GM12878 (cell line): ENCODE measurements around the gene ANKRD23. TPM values are rescaled to one million over a fixed set of nuclear protein-coding genes. Genes with fewer than 3 reads are reported as not detected.

Experiments used
- BHLHE40 ChIP-seq, 2 experiments: fragments of 450-650 bp in 1 of 2; IDR thresholded peaks; 2 replicates each; pipeline ENCODE4 v1.6.1; 2011 to 2017; ENCODE audit warnings: low read depth in 2 of 2, borderline replicate concordance in 1 of 2, improper control_type of control experiment in 1 of 2, low read length in 1 of 2, mild to moderate bottlenecking in 1 of 2
- BRCA1 ChIP-seq: IDR thresholded peaks from 2 replicates; pipeline ENCODE4 v1.6.1; 2011; ENCODE audit warnings: low read depth, low read length, improper control_type of control experiment
- CTCF ChIP-seq, 3 experiments: IDR thresholded peaks in 2 of 3; conservative IDR thresholded peaks in 1 of 3; 2 replicates each; pipeline ENCODE4 v1.5.1; 2011; ENCODE audit warnings: low read depth in 3 of 3, low read length in 3 of 3, mild to moderate bottlenecking in 3 of 3, control low read depth in 2 of 3, moderate library complexity in 2 of 3, inconsistent platforms in 1 of 3, mixed read lengths in 1 of 3; ENCODE audit not compliant: control insufficient read depth in 2 of 3, insufficient read depth in 1 of 3; ENCODE audit errors: extremely low read depth in 1 of 3
- ETV6 ChIP-seq, 2 experiments: fragments of 450-650 bp in 1 of 2; IDR thresholded peaks in 1 of 2; conservative IDR thresholded peaks in 1 of 2; 2 replicates each; pipeline ENCODE4 v1.6.1; 2014; ENCODE audit warnings: antibody characterized with exemption in 1 of 2, borderline replicate concordance in 1 of 2, low read depth in 1 of 2, mild to moderate bottlenecking in 1 of 2, moderate library complexity in 1 of 2
- IRF5 ChIP-seq: fragments of 450-650 bp; IDR thresholded peaks from 2 replicates; pipeline ENCODE4 v1.6.1; 2017; ENCODE audit warnings: borderline replicate concordance
- MEF2B ChIP-seq: fragments of 450-650 bp; IDR thresholded peaks from 2 replicates; pipeline ENCODE4 v1.6.1; 2018; ENCODE audit warnings: mild to moderate bottlenecking, moderate library complexity; ENCODE audit not compliant: partially characterized antibody, poor library complexity, severe bottlenecking
- NR2F1 ChIP-seq: fragments of 450-650 bp; conservative IDR thresholded peaks from 2 replicates; pipeline ENCODE4 v1.6.1; 2017; ENCODE audit warnings: mild to moderate bottlenecking
- NRF1 ChIP-seq: conservative IDR thresholded peaks from 2 replicates; pipeline ENCODE4 v1.6.1; 2011; ENCODE audit warnings: mild to moderate bottlenecking, low read depth, low read length, improper control_type of control experiment
- PAX8 ChIP-seq: fragments of 450-650 bp; IDR thresholded peaks from 2 replicates; pipeline ENCODE4 v1.6.1; 2017; ENCODE audit warnings: mild to moderate bottlenecking, moderate library complexity
- PML ChIP-seq: IDR thresholded peaks from 2 replicates; pipeline ENCODE4 v1.6.1; 2012; ENCODE audit warnings: low read length, inconsistent platforms
- RFX5 ChIP-seq: IDR thresholded peaks from 2 replicates; pipeline ENCODE4 v1.6.1; 2011; ENCODE audit warnings: low read depth, low read length, improper control_type of control experiment
- RUNX3 ChIP-seq: IDR thresholded peaks from 2 replicates; pipeline ENCODE4 v1.6.1; 2012; ENCODE audit warnings: low read length, inconsistent platforms
- SMAD5 ChIP-seq: IDR thresholded peaks from 2 replicates; pipeline ENCODE4 v1.6.1; 2016; ENCODE audit warnings: antibody characterized with exemption, low read depth
- SREBF1 ChIP-seq: IDR thresholded peaks from 2 replicates; pipeline ENCODE4 v1.6.1; 2012; ENCODE audit warnings: mild to moderate bottlenecking, low read length
- ZBTB33 ChIP-seq: fragments of 450-650 bp; IDR thresholded peaks from 2 replicates; pipeline ENCODE4 v1.6.1; 2017; ENCODE audit warnings: mild to moderate bottlenecking
- polyA plus RNA-seq, 11 experiments: library from polyadenylated mRNA; depleted of rRNA in 4 of 11; unstranded in 6 of 11; stranded (reverse) in 5 of 11; fragments of >200 nt; fragmentation: Nextera tagmentation in 4 of 11; fragmentation: Illumina TruSeq in 1 of 11; extraction: Ambion mirVana in 4 of 11; extraction: Trizol in 1 of 11; gene quantifications; 1 replicate in 1 of 11; 2 replicates in 10 of 11; pipeline versions ENCODE4 v1.2.1 to v1.2.3, GENCODE V29; 2011 to 2016; ENCODE audit warnings: inconsistent platforms in 2 of 11, missing spikeins in 2 of 11, low read depth in 1 of 11
- total RNA-seq, 4 experiments: library from RNA; depleted of rRNA in 3 of 4; stranded (reverse); fragments of >200 nt in 3 of 4; fragmentation: Illumina TruSeq in 1 of 4; extraction: Trizol in 1 of 4; gene quantifications; 2 replicates each; pipeline versions ENCODE4 v1.2.1 to v1.2.3, GENCODE V29; 2013 to 2021
- TF ChIP-seq, protein P1 (sequence below): fragments of 450-650 bp; IDR thresholded peaks from 2 replicates; pipeline ENCODE4 v1.6.1; 2017; ENCODE audit warnings: mild to moderate bottlenecking, moderate library complexity
- TF ChIP-seq, protein P2 (sequence below): fragments of 450-650 bp; conservative IDR thresholded peaks from 2 replicates; pipeline ENCODE4 v1.6.1; 2017; ENCODE audit warnings: mild to moderate bottlenecking, moderate library complexity

Gene ANKRD23
- total and polyA plus RNA-seq, 10 of the 15 experiments (the other 5 are each of a cell fraction or from before 2014, with no cell fraction given), result 0.34 to 5.3 (median 2.7) TPM

DNA sequence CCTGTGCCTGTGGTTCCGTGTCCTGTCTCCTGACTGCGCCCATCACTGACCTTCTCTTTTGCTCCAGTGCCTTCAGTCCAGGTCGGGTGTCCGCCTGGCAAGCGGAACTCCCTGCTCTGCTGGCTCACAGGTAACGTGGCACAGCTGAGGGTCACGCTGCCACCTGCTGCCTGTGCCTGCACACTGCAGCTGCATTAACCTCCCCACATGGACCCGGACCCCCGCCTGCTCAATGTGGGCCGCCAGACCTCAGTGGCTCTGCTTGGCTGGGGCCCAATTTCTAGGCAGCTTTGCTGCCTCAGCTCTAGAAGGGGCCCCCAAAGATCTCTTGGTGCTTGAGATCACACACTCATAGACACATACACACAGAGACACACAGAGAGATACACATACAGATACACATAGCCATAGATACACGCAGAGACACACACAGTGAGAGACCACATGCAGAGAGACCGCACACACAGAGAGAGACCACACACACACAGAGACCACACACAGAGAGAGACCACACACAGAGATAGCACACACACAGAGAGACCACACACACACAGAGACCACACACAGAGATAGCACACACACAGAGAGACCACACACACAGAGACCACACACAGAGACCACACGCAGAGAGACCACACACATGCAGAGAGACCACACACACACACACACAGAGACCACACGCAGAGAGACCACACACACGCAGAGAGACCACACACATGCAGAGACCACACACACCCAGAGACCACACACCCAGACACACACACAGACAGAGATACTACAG lies 42.6 kb downstream of the ANKRD23 start (continued):
- TF ChIP-seq, protein P1, sequence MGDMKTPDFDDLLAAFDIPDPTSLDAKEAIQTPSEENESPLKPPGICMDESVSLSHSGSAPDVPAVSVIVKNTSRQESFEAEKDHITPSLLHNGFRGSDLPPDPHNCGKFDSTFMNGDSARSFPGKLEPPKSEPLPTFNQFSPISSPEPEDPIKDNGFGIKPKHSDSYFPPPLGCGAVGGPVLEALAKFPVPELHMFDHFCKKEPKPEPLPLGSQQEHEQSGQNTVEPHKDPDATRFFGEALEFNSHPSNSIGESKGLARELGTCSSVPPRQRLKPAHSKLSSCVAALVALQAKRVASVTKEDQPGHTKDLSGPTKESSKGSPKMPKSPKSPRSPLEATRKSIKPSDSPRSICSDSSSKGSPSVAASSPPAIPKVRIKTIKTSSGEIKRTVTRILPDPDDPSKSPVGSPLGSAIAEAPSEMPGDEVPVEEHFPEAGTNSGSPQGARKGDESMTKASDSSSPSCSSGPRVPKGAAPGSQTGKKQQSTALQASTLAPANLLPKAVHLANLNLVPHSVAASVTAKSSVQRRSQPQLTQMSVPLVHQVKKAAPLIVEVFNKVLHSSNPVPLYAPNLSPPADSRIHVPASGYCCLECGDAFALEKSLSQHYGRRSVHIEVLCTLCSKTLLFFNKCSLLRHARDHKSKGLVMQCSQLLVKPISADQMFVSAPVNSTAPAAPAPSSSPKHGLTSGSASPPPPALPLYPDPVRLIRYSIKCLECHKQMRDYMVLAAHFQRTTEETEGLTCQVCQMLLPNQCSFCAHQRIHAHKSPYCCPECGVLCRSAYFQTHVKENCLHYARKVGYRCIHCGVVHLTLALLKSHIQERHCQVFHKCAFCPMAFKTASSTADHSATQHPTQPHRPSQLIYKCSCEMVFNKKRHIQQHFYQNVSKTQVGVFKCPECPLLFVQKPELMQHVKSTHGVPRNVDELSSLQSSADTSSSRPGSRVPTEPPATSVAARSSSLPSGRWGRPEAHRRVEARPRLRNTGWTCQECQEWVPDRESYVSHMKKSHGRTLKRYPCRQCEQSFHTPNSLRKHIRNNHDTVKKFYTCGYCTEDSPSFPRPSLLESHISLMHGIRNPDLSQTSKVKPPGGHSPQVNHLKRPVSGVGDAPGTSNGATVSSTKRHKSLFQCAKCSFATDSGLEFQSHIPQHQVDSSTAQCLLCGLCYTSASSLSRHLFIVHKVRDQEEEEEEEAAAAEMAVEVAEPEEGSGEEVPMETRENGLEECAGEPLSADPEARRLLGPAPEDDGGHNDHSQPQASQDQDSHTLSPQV, result no peak
- TF ChIP-seq SREBF1 (no peak), ZBTB33 (no peak), IRF5 (no peak), PML (no peak), RFX5 (no peak), RUNX3 (peak; percentile 24; the same call in 1 of the 2 replicates), MEF2B (no peak), CTCF (IDR thresholded peaks at IDR 0.05 in 2 of 3, conservative IDR thresholded peaks at IDR 0.05 in 1 of 3; ENCODE audit: control insufficient read depth in 2 of 3, extremely low read depth in 1 of 3, insufficient read depth in 1 of 3, low read depth in 3 of 3, low read length in 3 of 3) (peak; percentile 90 to 93 (median 91)), BHLHE40 (IDR thresholded peaks at IDR 0.05; ENCODE audit: borderline replicate concordance in 1 of 2, low read depth in 2 of 2, low read length in 1 of 2) (peak; percentile 33 to 58; a peak in 3 of 4 replicates), SMAD5 (no peak), ETV6 (conservative IDR thresholded peaks at IDR 0.05 in 1 of 2, IDR thresholded peaks at IDR 0.05 in 1 of 2; ENCODE audit: borderline replicate concordance in 1 of 2, low read depth in 1 of 2) (no peak), BRCA1 (no peak), PAX8 (no peak), NRF1 (no peak), NR2F1 (no peak)
- TF ChIP-seq, protein P2, sequence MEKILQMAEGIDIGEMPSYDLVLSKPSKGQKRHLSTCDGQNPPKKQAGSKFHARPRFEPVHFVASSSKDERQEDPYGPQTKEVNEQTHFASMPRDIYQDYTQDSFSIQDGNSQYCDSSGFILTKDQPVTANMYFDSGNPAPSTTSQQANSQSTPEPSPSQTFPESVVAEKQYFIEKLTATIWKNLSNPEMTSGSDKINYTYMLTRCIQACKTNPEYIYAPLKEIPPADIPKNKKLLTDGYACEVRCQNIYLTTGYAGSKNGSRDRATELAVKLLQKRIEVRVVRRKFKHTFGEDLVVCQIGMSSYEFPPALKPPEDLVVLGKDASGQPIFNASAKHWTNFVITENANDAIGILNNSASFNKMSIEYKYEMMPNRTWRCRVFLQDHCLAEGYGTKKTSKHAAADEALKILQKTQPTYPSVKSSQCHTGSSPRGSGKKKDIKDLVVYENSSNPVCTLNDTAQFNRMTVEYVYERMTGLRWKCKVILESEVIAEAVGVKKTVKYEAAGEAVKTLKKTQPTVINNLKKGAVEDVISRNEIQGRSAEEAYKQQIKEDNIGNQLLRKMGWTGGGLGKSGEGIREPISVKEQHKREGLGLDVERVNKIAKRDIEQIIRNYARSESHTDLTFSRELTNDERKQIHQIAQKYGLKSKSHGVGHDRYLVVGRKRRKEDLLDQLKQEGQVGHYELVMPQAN, result no peak
